Activated T-cell treated with anti-CD3 and anti-CD28 coated beads, Interleukin-2, amount 50 U/mL, for 4 hours (primary cell): ENCODE measurements around the gene LGALS14. TPM values are rescaled to one million over a fixed set of nuclear protein-coding genes. Genes with fewer than 3 reads are reported as not detected.
"Not testable (repeated sequence)": the region's sequence is repeated elsewhere in the genome, so short reads cannot be mapped to it uniquely, and the experiment has no call there.

ENCODE experiments used
- ATAC-seq, 2 donors: fragments of 200-7000 bp; cut with Tn5 transposase; one replicate each; pipeline ENCODE4 v1.10.0; 2021
- DNase-seq: peaks from one replicate; pipeline ENCODE4 v3.0.0-alpha.2; 2020
- H3K27me3 Mint-ChIP-seq: one replicate; pipeline ENCODE4 v1.8.0; 2021; ENCODE audit warnings: low read depth, mixed read lengths
- H3K36me3 Mint-ChIP-seq: one replicate; pipeline ENCODE4 v1.8.0; 2022; ENCODE audit warnings: mixed read lengths; ENCODE audit not compliant: insufficient read depth
- H3K4me1 Mint-ChIP-seq: one replicate; pipeline ENCODE4 v1.8.0; 2021; ENCODE audit warnings: low read depth, mixed read lengths
- H3K4me3 Mint-ChIP-seq: one replicate; pipeline ENCODE4 v1.8.0; 2021; ENCODE audit warnings: mild to moderate bottlenecking, moderate library complexity, mixed read lengths
- H3K9me3 Mint-ChIP-seq: one replicate; pipeline ENCODE4 v1.8.0; 2021; ENCODE audit warnings: mixed read lengths
- total RNA-seq, 3 donors: library from RNA; stranded (reverse); gene quantifications; one replicate each; pipeline ENCODE4 v1.2.1, GENCODE V29; 2021

The LGALS14 gene
- not detected for total RNA-seq

GRCh38 chr19:39704181-39705044, at the start of gene LGALS14:
Gene LGALS14 (plus strand): TSS chr19:39704481. CDS start chr19:39704529, 48 bp downstream.
- ATAC-seq (peak; percentile 83 to 85), DNase-seq (no peak)
- Mint-ChIP-seq H3K4me1 (peaks cover 41% of the 10 kb centered on the region), H3K9me3 (no peaks in the 10 kb centered on the region), H3K4me3 (no peak within 1 kb of the TSS), H3K27me3 (no peaks in the 10 kb centered on the region), H3K36me3 (no peaks in the 10 kb centered on the region)

- H3K9me3 Mint-ChIP-seq, result no peaks in the 10 kb centered on the region
- no peaks in the 10 kb centered on the region for H3K36me3 Mint-ChIP-seq
- ATAC-seq (no peak), DNase-seq (no peak)
- H3K27me3 Mint-ChIP-seq, result peaks cover 21% of the 10 kb centered on the region
- no peaks in the 10 kb centered on the region for H3K4me1 Mint-ChIP-seq
- H3K4me3 Mint-ChIP-seq, result no peak within 1 kb of the TSS
Measured at GRCh38 chr19:39655613-39656012, 48.7 kb upstream of the LGALS14 start, which contains the start of gene LGALS16. Gene LGALS16 (plus strand): TSS chr19:39655913. CDS start chr19:39655962, 49 bp downstream.

GRCh38 chr19:39659791-39660190, 44.5 kb upstream of the LGALS14 start:
- ATAC-seq, result no peak
- H3K4me1 Mint-ChIP-seq, result peaks cover 6% of the 10 kb centered on the region
- no peak overlapping the region for H3K4me3 Mint-ChIP-seq
- no peaks in the 10 kb centered on the region for H3K9me3 Mint-ChIP-seq
- no peaks in the 10 kb centered on the region for H3K36me3 Mint-ChIP-seq
- no peak for DNase-seq
- H3K27me3 Mint-ChIP-seq, result peaks cover 7% of the 10 kb centered on the region

GRCh38 chr19:39660661-39661060, 43.6 kb upstream of the LGALS14 start:
- ATAC-seq (no peak), DNase-seq (no peak)
- Mint-ChIP-seq H3K9me3 (peaks cover under 1% of the 10 kb centered on the region), H3K4me3 (no peak overlapping the region), H3K4me1 (peaks cover 6% of the 10 kb centered on the region), H3K36me3 (no peaks in the 10 kb centered on the region), H3K27me3 (peaks cover 9% of the 10 kb centered on the region)

GRCh38 chr19:39661565-39661964, 42.7 kb upstream of the LGALS14 start:
- ATAC-seq, result no peak
- Mint-ChIP-seq H3K9me3 (peaks cover 5% of the 10 kb centered on the region), H3K4me3 (no peak overlapping the region), H3K4me1 (peaks cover 6% of the 10 kb centered on the region), H3K27me3 (peaks cover 10% of the 10 kb centered on the region), H3K36me3 (no peaks in the 10 kb centered on the region)
- DNase-seq, result no peak

- not testable (repeated sequence) for DNase-seq, H3K9me3 Mint-ChIP-seq, H3K4me3 Mint-ChIP-seq, H3K36me3 Mint-ChIP-seq, ATAC-seq
- Mint-ChIP-seq H3K4me1 (peaks cover 18% of the 10 kb centered on the region), H3K27me3 (peaks cover 19% of the 10 kb centered on the region)
Measured at GRCh38 chr19:39669860-39670259, 34.4 kb upstream of the LGALS14 start.

GRCh38 chr19:39670998-39671397, 33.3 kb upstream of the LGALS14 start:
- peaks cover under 1% of the 10 kb centered on the region for H3K9me3 Mint-ChIP-seq
- H3K27me3 Mint-ChIP-seq, result peaks cover 18% of the 10 kb centered on the region
- ATAC-seq (no peak), DNase-seq (no peak)
- no peak overlapping the region for H3K4me3 Mint-ChIP-seq
- H3K4me1 Mint-ChIP-seq, result peaks cover 27% of the 10 kb centered on the region
- no peaks in the 10 kb centered on the region for H3K36me3 Mint-ChIP-seq

- Mint-ChIP-seq H3K4me3 (no peak overlapping the region), H3K27me3 (peaks cover 12% of the 10 kb centered on the region), H3K36me3 (no peaks in the 10 kb centered on the region), H3K4me1 (peaks cover 31% of the 10 kb centered on the region), H3K9me3 (no peaks in the 10 kb centered on the region)
- ATAC-seq (peak; percentile 69 to 77), DNase-seq (peak; percentile 23)
Measured at GRCh38 chr19:39671739-39672363, 32.4 kb upstream of the LGALS14 start.

GRCh38 chr19:39672473-39672872, 31.8 kb upstream of the LGALS14 start:
- Mint-ChIP-seq H3K27me3 (peaks cover 6% of the 10 kb centered on the region), H3K36me3 (no peaks in the 10 kb centered on the region), H3K4me3 (no peak overlapping the region), H3K4me1 (peaks cover 31% of the 10 kb centered on the region), H3K9me3 (no peaks in the 10 kb centered on the region)
- DNase-seq (no peak), ATAC-seq (no peak)

GRCh38 chr19:39673862-39674261, 30.4 kb upstream of the LGALS14 start:
- peaks cover 43% of the 10 kb centered on the region for H3K4me1 Mint-ChIP-seq
- not testable (repeated sequence) for H3K27me3 Mint-ChIP-seq, DNase-seq, ATAC-seq, H3K4me3 Mint-ChIP-seq, H3K36me3 Mint-ChIP-seq, H3K9me3 Mint-ChIP-seq

- Mint-ChIP-seq H3K9me3 (no peaks in the 10 kb centered on the region), H3K4me1 (peaks cover 63% of the 10 kb centered on the region), H3K4me3 (peak overlapping the region; percentile 27), H3K27me3 (peaks cover 4% of the 10 kb centered on the region), H3K36me3 (no peaks in the 10 kb centered on the region)
- ATAC-seq (peak; percentile 27 to 28), DNase-seq (no peak)
Measured at GRCh38 chr19:39676004-39676403, 28.3 kb upstream of the LGALS14 start.

GRCh38 chr19:39677961-39678889, 26.1 kb upstream of the LGALS14 start:
- peak overlapping the region; percentile 74 for H3K4me3 Mint-ChIP-seq
- ATAC-seq, result no peak
- peaks cover 2% of the 10 kb centered on the region for H3K36me3 Mint-ChIP-seq
- no peak for DNase-seq
- no peaks in the 10 kb centered on the region for H3K27me3 Mint-ChIP-seq
- peaks cover 51% of the 10 kb centered on the region for H3K4me1 Mint-ChIP-seq
- H3K9me3 Mint-ChIP-seq, result no peaks in the 10 kb centered on the region

GRCh38 chr19:39679056-39679790, 25.1 kb upstream of the LGALS14 start:
- Mint-ChIP-seq H3K27me3 (no peaks in the 10 kb centered on the region), H3K36me3 (peaks cover 2% of the 10 kb centered on the region)

More at GRCh38 chr19:39679056-39679790, 25.1 kb upstream of the LGALS14 start:
- ATAC-seq (peak; percentile 85 to 88), DNase-seq (no peak)
- no peaks in the 10 kb centered on the region for H3K9me3 Mint-ChIP-seq
- peaks cover 48% of the 10 kb centered on the region for H3K4me1 Mint-ChIP-seq
- H3K4me3 Mint-ChIP-seq, result peak overlapping the region; percentile 74
